ENCODE results near the gene SIN3B. TPM values are rescaled to one million over a fixed set of nuclear protein-coding genes. Genes with fewer than 3 reads are reported as not detected.

SIN3B gene
- total and polyA plus RNA-seq, 9 of the 15 experiments (the other 6 are each of a cell fraction or from before 2014, with no cell fraction given): 0.51 to 34.2 (median 14.3) TPM

DNA sequence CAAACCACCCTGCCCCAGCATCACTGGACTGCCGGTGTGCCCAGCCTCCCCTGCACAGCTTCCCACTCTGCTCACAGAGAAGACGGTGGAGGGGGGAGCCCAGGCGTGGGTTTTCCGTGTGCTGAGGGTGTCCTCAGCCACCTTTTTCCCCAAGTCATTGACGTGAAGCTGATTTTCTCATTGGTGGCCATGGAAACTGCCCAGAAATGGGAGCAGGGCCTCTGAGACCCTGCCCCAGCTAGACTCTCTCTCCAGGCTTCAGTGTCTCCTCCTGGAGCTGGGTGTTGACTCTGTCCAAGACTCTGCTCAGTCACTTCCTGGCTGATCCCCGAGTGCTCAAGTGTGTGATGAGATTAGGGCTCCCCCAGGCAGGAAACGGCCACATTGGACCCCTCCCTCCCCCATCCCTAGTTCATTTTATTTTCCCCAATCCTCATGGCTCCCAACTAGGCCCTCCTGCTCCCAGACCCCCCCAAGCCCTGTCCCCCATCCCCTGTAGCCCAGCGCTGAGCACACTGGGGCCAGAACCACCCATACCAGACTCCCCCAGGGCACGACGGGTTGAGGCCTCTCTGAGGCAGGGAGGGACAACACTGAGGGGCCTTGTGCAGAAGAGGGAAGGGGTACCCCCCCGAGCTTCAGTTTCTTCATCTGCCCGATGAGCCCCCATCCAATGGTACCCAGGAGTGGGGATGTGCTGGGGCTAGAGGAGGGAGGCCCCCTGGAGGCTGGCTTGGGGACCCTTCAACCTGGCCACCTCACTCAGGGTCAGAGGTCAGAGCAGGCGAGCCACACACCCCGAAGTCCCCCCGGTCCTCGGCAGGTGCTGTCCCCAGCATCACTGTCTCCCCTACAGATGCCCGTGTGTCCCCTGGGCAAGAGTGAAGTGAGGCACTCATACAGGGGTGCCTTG lies 58.4 kb downstream of the SIN3B start (continued):
- TF ChIP-seq, protein P1, sequence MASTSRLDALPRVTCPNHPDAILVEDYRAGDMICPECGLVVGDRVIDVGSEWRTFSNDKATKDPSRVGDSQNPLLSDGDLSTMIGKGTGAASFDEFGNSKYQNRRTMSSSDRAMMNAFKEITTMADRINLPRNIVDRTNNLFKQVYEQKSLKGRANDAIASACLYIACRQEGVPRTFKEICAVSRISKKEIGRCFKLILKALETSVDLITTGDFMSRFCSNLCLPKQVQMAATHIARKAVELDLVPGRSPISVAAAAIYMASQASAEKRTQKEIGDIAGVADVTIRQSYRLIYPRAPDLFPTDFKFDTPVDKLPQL (IDR thresholded peaks at IDR 0.05; ENCODE audit: extremely low read depth, insufficient read length): no peak
- TF ChIP-seq TCF7 (IDR thresholded peaks at IDR 0.05; ENCODE audit: borderline replicate concordance): no peak
- no peak for TF ChIP-seq ZFPM2 (CRISPR knock-in tag; IDR thresholded peaks at IDR 0.05)
- TF ChIP-seq MAZ (CRISPR knock-in tag; conservative IDR thresholded peaks at IDR 0.05 in 1 of 2, IDR thresholded peaks at IDR 0.05 in 1 of 2): 0 out of 4 replicates have a peak, but pooled peaks of 1 of the 2 experiments have one; percentile 41
- TF ChIP-seq RFX1 (IDR thresholded peaks at IDR 0.05): no peak
- peak; percentile 22 for TF ChIP-seq RBBP5 (IDR thresholded peaks at IDR 0.05; ENCODE audit: borderline replicate concordance, insufficient read depth, low read length, poor library complexity, severe bottlenecking)
- TF ChIP-seq SP2 (IDR thresholded peaks at IDR 0.05; ENCODE audit: extremely low read depth, low read depth, low read length, poor library complexity, severe bottlenecking): no peak
- TF ChIP-seq, protein P2, sequence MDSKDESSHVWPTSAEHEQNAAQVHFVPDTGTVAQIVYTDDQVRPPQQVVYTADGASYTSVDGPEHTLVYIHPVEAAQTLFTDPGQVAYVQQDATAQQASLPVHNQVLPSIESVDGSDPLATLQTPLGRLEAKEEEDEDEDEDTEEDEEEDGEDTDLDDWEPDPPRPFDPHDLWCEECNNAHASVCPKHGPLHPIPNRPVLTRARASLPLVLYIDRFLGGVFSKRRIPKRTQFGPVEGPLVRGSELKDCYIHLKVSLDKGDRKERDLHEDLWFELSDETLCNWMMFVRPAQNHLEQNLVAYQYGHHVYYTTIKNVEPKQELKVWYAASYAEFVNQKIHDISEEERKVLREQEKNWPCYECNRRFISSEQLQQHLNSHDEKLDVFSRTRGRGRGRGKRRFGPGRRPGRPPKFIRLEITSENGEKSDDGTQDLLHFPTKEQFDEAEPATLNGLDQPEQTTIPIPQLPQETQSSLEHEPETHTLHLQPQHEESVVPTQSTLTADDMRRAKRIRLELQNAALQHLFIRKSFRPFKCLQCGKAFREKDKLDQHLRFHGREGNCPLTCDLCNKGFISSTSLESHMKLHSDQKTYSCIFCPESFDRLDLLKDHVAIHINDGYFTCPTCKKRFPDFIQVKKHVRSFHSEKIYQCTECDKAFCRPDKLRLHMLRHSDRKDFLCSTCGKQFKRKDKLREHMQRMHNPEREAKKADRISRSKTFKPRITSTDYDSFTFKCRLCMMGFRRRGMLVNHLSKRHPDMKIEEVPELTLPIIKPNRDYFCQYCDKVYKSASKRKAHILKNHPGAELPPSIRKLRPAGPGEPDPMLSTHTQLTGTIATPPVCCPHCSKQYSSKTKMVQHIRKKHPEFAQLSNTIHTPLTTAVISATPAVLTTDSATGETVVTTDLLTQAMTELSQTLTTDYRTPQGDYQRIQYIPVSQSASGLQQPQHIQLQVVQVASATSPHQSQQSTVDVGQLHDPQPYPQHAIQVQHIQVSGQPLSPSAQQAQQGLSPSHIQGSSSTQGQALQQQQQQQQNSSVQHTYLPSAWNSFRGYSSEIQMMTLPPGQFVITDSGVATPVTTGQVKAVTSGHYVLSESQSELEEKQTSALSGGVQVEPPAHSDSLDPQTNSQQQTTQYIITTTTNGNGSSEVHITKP (IDR thresholded peaks at IDR 0.05; ENCODE audit: partially characterized antibody): peak; percentile 93
- TF ChIP-seq, protein P3, sequence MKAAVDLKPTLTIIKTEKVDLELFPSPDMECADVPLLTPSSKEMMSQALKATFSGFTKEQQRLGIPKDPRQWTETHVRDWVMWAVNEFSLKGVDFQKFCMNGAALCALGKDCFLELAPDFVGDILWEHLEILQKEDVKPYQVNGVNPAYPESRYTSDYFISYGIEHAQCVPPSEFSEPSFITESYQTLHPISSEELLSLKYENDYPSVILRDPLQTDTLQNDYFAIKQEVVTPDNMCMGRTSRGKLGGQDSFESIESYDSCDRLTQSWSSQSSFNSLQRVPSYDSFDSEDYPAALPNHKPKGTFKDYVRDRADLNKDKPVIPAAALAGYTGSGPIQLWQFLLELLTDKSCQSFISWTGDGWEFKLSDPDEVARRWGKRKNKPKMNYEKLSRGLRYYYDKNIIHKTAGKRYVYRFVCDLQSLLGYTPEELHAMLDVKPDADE (conservative IDR thresholded peaks at IDR 0.05; ENCODE audit: control insufficient read depth, low read depth, low read length): peak; percentile 87; the same call in 1 of the 2 replicates
- TF ChIP-seq, protein P4, sequence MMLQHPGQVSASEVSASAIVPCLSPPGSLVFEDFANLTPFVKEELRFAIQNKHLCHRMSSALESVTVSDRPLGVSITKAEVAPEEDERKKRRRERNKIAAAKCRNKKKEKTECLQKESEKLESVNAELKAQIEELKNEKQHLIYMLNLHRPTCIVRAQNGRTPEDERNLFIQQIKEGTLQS (IDR thresholded peaks at IDR 0.05): no peak
- TF ChIP-seq, protein P4 (CRISPR knock-in tag; conservative IDR thresholded peaks at IDR 0.05): no peak
- TF ChIP-seq SMAD4 (CRISPR knock-in tag; conservative IDR thresholded peaks at IDR 0.05): 0 out of 2 replicates have a peak, but pooled peaks have one; percentile 11
- TF ChIP-seq TARDBP (IDR thresholded peaks at IDR 0.05): no peak
- TF ChIP-seq, protein P5, sequence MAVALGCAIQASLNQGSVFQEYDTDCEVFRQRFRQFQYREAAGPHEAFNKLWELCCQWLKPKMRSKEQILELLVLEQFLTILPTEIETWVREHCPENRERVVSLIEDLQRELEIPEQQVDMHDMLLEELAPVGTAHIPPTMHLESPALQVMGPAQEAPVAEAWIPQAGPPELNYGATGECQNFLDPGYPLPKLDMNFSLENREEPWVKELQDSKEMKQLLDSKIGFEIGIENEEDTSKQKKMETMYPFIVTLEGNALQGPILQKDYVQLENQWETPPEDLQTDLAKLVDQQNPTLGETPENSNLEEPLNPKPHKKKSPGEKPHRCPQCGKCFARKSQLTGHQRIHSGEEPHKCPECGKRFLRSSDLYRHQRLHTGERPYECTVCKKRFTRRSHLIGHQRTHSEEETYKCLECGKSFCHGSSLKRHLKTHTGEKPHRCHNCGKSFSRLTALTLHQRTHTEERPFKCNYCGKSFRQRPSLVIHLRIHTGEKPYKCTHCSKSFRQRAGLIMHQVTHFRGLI (CRISPR knock-in tag; IDR thresholded peaks at IDR 0.05): no peak
- no peak for TF ChIP-seq RFX5 (IDR thresholded peaks at IDR 0.05; ENCODE audit: low read depth, low read length)
- no peak for TF ChIP-seq CCNT2 (IDR thresholded peaks at IDR 0.05; ENCODE audit: borderline replicate concordance, extremely low read depth, insufficient read length, low read depth, low read length)
- TF ChIP-seq RNF2 (IDR thresholded peaks at IDR 0.05): no peak; the same call in 1 of the 2 replicates
- peak; percentile 24; the same call in 1 of the 2 replicates for TF ChIP-seq ZNF165 (CRISPR knock-in tag; IDR thresholded peaks at IDR 0.05; ENCODE audit: borderline replicate concordance)
